Measurements from ENCODE around the gene FZR1. TPM values are rescaled to one million over a fixed set of nuclear protein-coding genes. Genes with fewer than 3 reads are reported as not detected.
A peak's percentile ranks its signal among the peaks of the same experiment; 100 is the strongest.

Gene FZR1
- total RNA-seq, 1 donor, result 36.6 TPM

DNA sequence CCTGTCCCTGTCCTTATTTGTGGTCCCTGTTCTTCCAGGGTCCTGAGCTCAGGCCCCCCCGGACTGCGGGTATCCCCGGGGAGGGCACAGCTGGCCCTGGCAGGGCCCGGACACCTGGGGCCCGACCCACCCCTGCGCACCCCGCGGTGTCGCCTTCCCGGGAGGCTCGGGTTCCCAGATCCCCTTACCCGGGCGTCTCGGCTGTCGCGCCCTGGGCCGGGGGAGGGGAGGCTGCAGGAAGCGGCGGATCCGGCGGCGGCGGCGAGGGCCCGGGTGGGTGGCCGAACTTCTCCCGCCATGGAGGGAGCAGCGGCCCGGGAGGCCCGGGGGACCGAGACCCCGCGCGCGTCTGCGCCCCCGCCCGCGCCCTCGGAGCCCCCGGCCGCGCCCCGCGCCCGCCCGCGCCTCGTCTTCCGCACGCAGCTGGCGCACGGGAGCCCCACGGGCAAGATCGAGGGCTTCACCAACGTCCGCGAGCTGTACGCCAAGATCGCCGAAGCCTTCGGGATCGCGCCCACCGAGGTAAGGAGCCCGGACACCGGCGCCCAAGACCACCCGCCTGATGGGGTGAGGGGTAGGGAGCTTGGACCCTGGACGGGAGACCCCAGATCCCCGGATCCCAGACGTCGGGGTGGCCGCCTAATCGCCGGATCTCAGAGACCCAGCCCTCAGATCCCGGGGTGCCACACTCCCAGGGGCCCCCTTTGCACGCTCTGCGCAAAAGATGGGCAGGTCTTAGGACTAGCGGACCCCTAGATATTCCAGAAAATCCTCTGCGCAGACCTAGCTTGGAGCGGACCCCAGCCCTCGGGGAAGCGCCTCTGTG is 79.4 kb downstream of the FZR1 start, which contains the start of gene GIPC3:
TSS of gene GIPC3 (plus strand) at position 178 of the 826 bp plus-strand sequence. CDS start at position 298, 120 bp downstream.
- Histone ChIP-seq H3K36me3 (ENCODE audit: insufficient read depth, low read length) (no peaks in the 10 kb centered on the region), H3K27ac (ENCODE audit: low read depth, low read length) (no peak within 1 kb of the TSS), H3K4me1 (ENCODE audit: insufficient read depth, low read length) (peaks cover 5% of the 10 kb centered on the region), H3K27me3 (ENCODE audit: insufficient read depth, low read length) (peaks cover 22% of the 10 kb centered on the region), H4K20me1 (ENCODE audit: insufficient read depth, low read length) (no peaks in the 10 kb centered on the region), H3K4me2 (ENCODE audit: insufficient read depth, low read length) (no peak within 1 kb of the TSS), H3K4me3 (ENCODE audit: insufficient read depth, low read length) (no peak within 1 kb of the TSS), H3K79me2 (ENCODE audit: insufficient read depth, low read length) (no peaks in the 10 kb centered on the region), H3K9me3 (ENCODE audit: low read depth, low read length) (no peaks in the 10 kb centered on the region), H2AFZ (ENCODE audit: low read length) (no peak within 1 kb of the TSS)
- peak; percentile 76 for DNase-seq (ENCODE audit: insufficient read length, low spot score, missing footprints)
- TF ChIP-seq, protein P1, sequence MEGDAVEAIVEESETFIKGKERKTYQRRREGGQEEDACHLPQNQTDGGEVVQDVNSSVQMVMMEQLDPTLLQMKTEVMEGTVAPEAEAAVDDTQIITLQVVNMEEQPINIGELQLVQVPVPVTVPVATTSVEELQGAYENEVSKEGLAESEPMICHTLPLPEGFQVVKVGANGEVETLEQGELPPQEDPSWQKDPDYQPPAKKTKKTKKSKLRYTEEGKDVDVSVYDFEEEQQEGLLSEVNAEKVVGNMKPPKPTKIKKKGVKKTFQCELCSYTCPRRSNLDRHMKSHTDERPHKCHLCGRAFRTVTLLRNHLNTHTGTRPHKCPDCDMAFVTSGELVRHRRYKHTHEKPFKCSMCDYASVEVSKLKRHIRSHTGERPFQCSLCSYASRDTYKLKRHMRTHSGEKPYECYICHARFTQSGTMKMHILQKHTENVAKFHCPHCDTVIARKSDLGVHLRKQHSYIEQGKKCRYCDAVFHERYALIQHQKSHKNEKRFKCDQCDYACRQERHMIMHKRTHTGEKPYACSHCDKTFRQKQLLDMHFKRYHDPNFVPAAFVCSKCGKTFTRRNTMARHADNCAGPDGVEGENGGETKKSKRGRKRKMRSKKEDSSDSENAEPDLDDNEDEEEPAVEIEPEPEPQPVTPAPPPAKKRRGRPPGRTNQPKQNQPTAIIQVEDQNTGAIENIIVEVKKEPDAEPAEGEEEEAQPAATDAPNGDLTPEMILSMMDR (IDR thresholded peaks at IDR 0.05; ENCODE audit: extremely low read depth, low read depth, low read length), result no peak

DNA sequence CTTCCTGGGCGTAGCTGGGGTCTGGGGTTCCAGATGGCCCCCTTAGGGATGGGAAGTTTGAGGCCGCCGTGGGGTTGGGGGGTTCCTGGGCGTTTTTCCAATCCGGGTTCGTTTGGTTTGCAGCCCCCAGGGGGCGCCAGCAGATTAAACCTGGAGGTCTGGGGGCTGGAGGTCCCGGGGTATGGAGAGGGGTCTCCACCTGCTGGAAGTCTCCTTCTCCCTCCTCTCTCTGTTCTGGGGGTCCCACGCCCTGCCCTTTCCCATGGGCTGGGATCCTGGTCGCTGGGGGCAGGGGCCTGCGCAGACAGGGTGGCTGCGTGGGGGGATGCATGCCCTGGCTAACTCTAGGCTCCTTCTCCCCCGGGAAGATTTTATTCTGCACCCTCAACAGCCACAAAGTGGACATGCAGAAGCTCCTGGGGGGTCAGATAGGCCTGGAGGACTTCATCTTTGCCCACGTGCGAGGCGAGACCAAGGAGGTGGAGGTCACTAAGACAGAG is 80.1 kb downstream of the FZR1 start:
- Histone ChIP-seq H3K9me3 (ENCODE audit: low read depth, low read length) (no peaks in the 10 kb centered on the region), H3K36me3 (ENCODE audit: insufficient read depth, low read length) (no peaks in the 10 kb centered on the region), H3K27me3 (ENCODE audit: insufficient read depth, low read length) (peaks cover 22% of the 10 kb centered on the region), H3K4me2 (ENCODE audit: insufficient read depth, low read length) (no peak overlapping the region), H3K4me1 (ENCODE audit: insufficient read depth, low read length) (no peaks in the 10 kb centered on the region), H3K4me3 (ENCODE audit: insufficient read depth, low read length) (no peak overlapping the region), H3K27ac (ENCODE audit: low read depth, low read length) (no peak overlapping the region), H4K20me1 (ENCODE audit: insufficient read depth, low read length) (no peaks in the 10 kb centered on the region), H3K79me2 (ENCODE audit: insufficient read depth, low read length) (no peaks in the 10 kb centered on the region), H2AFZ (ENCODE audit: low read length) (no peak overlapping the region)
- TF ChIP-seq, protein P1 (IDR thresholded peaks at IDR 0.05; ENCODE audit: extremely low read depth, low read depth, low read length), result peak; percentile 43
- peak; percentile 76 for DNase-seq (ENCODE audit: insufficient read length, low spot score, missing footprints)

DNA sequence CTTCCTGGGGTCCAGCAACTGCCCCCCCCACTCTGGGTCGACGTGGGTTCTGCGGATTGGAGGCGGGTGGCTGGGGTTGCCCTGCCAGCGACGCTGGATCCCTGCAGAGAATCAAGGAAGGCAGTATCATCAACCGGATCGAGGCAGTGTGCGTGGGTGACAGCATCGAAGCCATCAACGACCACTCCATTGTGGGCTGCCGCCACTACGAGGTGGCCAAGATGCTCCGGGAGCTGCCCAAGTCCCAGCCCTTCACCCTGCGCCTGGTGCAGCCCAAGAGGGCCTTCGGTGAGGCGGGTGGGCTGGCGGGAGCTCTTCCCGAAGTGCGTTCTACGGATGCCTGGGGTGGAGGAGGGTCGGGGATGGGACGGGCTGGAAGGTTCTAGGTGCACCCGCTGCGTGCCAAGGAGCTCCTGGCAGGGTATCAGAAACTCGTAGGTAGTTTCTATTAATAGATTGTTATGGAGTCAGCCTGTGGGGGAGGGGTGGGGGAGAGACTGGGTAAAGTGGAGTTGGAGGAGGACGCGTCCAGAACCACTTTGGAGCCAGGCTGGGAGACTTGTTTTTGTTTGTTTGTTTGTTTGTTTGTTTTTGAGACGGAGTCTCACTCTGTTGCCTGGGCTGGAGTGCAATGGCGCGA is 80.7 kb downstream of the FZR1 start:
- Histone ChIP-seq H3K4me2 (ENCODE audit: insufficient read depth, low read length) (no peak overlapping the region), H3K79me2 (ENCODE audit: insufficient read depth, low read length) (no peaks in the 10 kb centered on the region), H3K9me3 (ENCODE audit: low read depth, low read length) (no peaks in the 10 kb centered on the region), H3K27ac (ENCODE audit: low read depth, low read length) (no peak overlapping the region), H3K4me1 (ENCODE audit: insufficient read depth, low read length) (no peaks in the 10 kb centered on the region), H3K36me3 (ENCODE audit: insufficient read depth, low read length) (no peaks in the 10 kb centered on the region), H2AFZ (ENCODE audit: low read length) (no peak overlapping the region), H4K20me1 (ENCODE audit: insufficient read depth, low read length) (no peaks in the 10 kb centered on the region), H3K4me3 (ENCODE audit: insufficient read depth, low read length) (no peak overlapping the region), H3K27me3 (ENCODE audit: insufficient read depth, low read length) (peaks cover 22% of the 10 kb centered on the region)
- TF ChIP-seq, protein P1 (IDR thresholded peaks at IDR 0.05; ENCODE audit: extremely low read depth, low read depth, low read length), result no peak
- DNase-seq (ENCODE audit: insufficient read length, low spot score, missing footprints), result peak; percentile 61

Small RNA genes within 50 kb of the gene (small RNA-seq; reads per million reads assigned to genes)
- gene AC005786.1 (not detected), gene RF00212 (not detected)

Other genes with a start within 250 kb of the FZR1 start
- 57.2 and 61.2 TPM in 2 replicates for gene NFIC, start 139.7 kb upstream of the FZR1 start, total RNA-seq
- gene SMIM24, start 25.8 kb upstream of the FZR1 start, total RNA-seq, result not detected in 2 replicates
- gene SMIM44, start 22.9 kb upstream of the FZR1 start, total RNA-seq, result not detected in 2 replicates
- gene DOHH, start 5.6 kb upstream of the FZR1 start, total RNA-seq, result 7.7 and 8.3 TPM in 2 replicates
- not detected in 2 replicates for gene TEKTIP1, start 32.9 kb downstream of the FZR1 start, total RNA-seq
- gene MFSD12, start 51.3 kb downstream of the FZR1 start, total RNA-seq, result 92.5 and 104 TPM in 2 replicates
- gene HMG20B, start 66.6 kb downstream of the FZR1 start, total RNA-seq, result 57.2 and 65.9 TPM in 2 replicates
- gene GIPC3, start 79.2 kb downstream of the FZR1 start, total RNA-seq, result under 0.01 TPM in 1 of 2 replicates, not detected in the other
- 1.4 and 1.5 TPM in 2 replicates for gene TBXA2R, start 100.6 kb downstream of the FZR1 start, total RNA-seq
- 17.4 and 19.9 TPM in 2 replicates for gene CACTIN, start 120.5 kb downstream of the FZR1 start, total RNA-seq
- gene PIP5K1C, start 194.2 kb downstream of the FZR1 start, total RNA-seq, result 30.4 and 31.5 TPM in 2 replicates
- not detected in 2 replicates for gene TJP3, start 202.1 kb downstream of the FZR1 start, total RNA-seq